ENCODE results near the gene ATP8B4. TPM values are rescaled to one million over a fixed set of nuclear protein-coding genes. Genes with fewer than 3 reads are reported as not detected.

Gene ATP8B4
- total and polyA plus RNA-seq, 2 of the 8 experiments (the other 6 are each of a cell fraction or from before 2014, with no cell fraction given), result 0.17 to 0.24 TPM

GRCh38 chr15:49915822-49916221 is 203.2 kb downstream of the ATP8B4 start (continued):
- TF ChIP-seq, protein P1, sequence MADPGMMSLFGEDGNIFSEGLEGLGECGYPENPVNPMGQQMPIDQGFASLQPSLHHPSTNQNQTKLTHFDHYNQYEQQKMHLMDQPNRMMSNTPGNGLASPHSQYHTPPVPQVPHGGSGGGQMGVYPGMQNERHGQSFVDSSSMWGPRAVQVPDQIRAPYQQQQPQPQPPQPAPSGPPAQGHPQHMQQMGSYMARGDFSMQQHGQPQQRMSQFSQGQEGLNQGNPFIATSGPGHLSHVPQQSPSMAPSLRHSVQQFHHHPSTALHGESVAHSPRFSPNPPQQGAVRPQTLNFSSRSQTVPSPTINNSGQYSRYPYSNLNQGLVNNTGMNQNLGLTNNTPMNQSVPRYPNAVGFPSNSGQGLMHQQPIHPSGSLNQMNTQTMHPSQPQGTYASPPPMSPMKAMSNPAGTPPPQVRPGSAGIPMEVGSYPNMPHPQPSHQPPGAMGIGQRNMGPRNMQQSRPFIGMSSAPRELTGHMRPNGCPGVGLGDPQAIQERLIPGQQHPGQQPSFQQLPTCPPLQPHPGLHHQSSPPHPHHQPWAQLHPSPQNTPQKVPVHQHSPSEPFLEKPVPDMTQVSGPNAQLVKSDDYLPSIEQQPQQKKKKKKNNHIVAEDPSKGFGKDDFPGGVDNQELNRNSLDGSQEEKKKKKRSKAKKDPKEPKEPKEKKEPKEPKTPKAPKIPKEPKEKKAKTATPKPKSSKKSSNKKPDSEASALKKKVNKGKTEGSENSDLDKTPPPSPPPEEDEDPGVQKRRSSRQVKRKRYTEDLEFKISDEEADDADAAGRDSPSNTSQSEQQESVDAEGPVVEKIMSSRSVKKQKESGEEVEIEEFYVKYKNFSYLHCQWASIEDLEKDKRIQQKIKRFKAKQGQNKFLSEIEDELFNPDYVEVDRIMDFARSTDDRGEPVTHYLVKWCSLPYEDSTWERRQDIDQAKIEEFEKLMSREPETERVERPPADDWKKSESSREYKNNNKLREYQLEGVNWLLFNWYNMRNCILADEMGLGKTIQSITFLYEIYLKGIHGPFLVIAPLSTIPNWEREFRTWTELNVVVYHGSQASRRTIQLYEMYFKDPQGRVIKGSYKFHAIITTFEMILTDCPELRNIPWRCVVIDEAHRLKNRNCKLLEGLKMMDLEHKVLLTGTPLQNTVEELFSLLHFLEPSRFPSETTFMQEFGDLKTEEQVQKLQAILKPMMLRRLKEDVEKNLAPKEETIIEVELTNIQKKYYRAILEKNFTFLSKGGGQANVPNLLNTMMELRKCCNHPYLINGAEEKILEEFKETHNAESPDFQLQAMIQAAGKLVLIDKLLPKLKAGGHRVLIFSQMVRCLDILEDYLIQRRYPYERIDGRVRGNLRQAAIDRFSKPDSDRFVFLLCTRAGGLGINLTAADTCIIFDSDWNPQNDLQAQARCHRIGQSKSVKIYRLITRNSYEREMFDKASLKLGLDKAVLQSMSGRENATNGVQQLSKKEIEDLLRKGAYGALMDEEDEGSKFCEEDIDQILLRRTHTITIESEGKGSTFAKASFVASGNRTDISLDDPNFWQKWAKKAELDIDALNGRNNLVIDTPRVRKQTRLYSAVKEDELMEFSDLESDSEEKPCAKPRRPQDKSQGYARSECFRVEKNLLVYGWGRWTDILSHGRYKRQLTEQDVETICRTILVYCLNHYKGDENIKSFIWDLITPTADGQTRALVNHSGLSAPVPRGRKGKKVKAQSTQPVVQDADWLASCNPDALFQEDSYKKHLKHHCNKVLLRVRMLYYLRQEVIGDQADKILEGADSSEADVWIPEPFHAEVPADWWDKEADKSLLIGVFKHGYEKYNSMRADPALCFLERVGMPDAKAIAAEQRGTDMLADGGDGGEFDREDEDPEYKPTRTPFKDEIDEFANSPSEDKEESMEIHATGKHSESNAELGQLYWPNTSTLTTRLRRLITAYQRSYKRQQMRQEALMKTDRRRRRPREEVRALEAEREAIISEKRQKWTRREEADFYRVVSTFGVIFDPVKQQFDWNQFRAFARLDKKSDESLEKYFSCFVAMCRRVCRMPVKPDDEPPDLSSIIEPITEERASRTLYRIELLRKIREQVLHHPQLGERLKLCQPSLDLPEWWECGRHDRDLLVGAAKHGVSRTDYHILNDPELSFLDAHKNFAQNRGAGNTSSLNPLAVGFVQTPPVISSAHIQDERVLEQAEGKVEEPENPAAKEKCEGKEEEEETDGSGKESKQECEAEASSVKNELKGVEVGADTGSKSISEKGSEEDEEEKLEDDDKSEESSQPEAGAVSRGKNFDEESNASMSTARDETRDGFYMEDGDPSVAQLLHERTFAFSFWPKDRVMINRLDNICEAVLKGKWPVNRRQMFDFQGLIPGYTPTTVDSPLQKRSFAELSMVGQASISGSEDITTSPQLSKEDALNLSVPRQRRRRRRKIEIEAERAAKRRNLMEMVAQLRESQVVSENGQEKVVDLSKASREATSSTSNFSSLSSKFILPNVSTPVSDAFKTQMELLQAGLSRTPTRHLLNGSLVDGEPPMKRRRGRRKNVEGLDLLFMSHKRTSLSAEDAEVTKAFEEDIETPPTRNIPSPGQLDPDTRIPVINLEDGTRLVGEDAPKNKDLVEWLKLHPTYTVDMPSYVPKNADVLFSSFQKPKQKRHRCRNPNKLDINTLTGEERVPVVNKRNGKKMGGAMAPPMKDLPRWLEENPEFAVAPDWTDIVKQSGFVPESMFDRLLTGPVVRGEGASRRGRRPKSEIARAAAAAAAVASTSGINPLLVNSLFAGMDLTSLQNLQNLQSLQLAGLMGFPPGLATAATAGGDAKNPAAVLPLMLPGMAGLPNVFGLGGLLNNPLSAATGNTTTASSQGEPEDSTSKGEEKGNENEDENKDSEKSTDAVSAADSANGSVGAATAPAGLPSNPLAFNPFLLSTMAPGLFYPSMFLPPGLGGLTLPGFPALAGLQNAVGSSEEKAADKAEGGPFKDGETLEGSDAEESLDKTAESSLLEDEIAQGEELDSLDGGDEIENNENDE (IDR thresholded peaks at IDR 0.05; ENCODE audit: insufficient replicate concordance, low read length), result no peak
- TF ChIP-seq GTF2F1 (IDR thresholded peaks at IDR 0.05; ENCODE audit: borderline replicate concordance, low read depth, low read length) (no peak), SIRT6 (IDR thresholded peaks at IDR 0.05; ENCODE audit: low read length) (no peak), CBX5 (IDR thresholded peaks at IDR 0.05; ENCODE audit: low read depth, low read length) (no peak)
